BE2C (cell line): ENCODE results near the gene LDLRAD3.

Experiments
- DNase-seq: peaks from one replicate; pipeline ENCODE4 v3.0.0-alpha.2; 2020
- H3K27me3 ChIP-seq: fragments of 250-450 bp; sonication (Bioruptor Pico); 2 replicates; pipeline ENCODE4 v1.5.1; 2020; ENCODE audit warnings: mild to moderate bottlenecking
- H3K36me3 ChIP-seq: fragments of 250-450 bp; sonication (Bioruptor Pico); 2 replicates; pipeline ENCODE4 v1.5.1; 2020; ENCODE audit warnings: mild to moderate bottlenecking
- H3K4me1 ChIP-seq: fragments of 250-450 bp; sonication (Bioruptor Pico); 2 replicates; pipeline ENCODE4 v1.5.1; 2020
- H3K4me3 ChIP-seq: 2 replicates; pipeline ENCODE4 v1.5.1; 2011; ENCODE audit warnings: low read depth, low read length
- H3K9me3 ChIP-seq: fragments of 250-450 bp; sonication (Bioruptor Pico); 2 replicates; pipeline ENCODE4 v1.5.1; 2020
- TF ChIP-seq, protein P1 (sequence below): IDR thresholded peaks from 2 replicates; pipeline ENCODE4 v1.5.1; 2012; ENCODE audit warnings: mild to moderate bottlenecking, low read depth, low read length

LDLRAD3 gene

DNA sequence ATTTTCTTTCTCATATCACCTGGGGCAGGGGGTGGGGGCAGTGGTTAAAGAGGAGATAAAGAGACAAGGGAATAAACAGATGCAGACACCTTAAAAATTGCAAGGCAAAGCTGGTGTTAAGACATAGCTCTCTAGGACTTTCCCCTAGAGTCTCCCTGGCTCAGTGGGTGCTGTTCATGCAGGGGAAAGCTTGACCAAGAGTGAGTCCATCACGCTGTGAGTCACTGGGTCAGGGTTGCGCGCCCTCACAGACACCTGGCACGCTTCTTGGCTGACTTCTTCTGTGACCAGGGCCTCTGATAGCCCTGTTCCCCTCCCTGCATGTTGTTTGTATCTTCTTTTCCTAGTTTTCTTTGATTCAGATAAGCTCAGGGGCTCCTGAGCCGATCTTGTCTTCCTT is 313.5 kb downstream of the LDLRAD3 start:
- no peaks in the 10 kb centered on the region for H3K9me3 ChIP-seq

DNA sequence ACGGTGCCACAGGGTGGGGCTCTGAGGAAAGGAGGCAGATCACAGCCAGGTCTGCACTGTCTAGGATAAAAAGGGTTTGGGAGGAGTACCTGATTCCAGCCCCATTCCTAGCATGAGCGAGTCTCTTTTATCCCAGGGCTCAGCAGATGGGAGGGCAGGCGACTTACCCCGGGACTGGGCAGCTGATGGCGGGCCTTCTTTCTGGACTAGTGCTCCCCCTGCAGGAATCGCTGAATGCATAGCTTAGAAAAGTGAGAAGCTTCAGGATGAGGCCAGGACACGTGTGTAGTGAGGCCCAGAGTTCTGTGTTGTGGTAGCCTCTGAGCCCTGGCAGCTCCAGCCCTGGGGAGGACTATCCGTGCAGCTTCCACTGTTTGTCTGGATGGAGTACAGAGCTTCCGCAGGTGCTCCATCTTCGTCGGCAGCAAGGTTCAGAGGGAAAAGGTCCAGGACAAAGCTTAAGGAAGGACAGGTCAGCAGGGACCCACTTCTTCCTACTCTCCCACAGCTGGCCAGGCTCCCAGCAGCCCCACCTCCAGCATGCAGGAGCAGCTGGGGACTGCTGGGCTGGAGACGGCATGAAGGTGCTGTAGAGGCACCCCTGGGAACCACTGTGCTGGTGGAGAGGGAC is 315.0 kb downstream of the LDLRAD3 start:
- Histone ChIP-seq H3K4me3 (no peak overlapping the region), H3K9me3 (no peaks in the 10 kb centered on the region), H3K4me1 (no peaks in the 10 kb centered on the region; the same call in 1 of the 2 replicates), H3K27me3 (no peaks in the 10 kb centered on the region), H3K36me3 (no peaks in the 10 kb centered on the region)
- TF ChIP-seq, protein P1, sequence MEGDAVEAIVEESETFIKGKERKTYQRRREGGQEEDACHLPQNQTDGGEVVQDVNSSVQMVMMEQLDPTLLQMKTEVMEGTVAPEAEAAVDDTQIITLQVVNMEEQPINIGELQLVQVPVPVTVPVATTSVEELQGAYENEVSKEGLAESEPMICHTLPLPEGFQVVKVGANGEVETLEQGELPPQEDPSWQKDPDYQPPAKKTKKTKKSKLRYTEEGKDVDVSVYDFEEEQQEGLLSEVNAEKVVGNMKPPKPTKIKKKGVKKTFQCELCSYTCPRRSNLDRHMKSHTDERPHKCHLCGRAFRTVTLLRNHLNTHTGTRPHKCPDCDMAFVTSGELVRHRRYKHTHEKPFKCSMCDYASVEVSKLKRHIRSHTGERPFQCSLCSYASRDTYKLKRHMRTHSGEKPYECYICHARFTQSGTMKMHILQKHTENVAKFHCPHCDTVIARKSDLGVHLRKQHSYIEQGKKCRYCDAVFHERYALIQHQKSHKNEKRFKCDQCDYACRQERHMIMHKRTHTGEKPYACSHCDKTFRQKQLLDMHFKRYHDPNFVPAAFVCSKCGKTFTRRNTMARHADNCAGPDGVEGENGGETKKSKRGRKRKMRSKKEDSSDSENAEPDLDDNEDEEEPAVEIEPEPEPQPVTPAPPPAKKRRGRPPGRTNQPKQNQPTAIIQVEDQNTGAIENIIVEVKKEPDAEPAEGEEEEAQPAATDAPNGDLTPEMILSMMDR: peak; percentile 65
- peak; percentile 70 for DNase-seq

More for the DNA sequence above, 313.5 kb downstream of the LDLRAD3 start:
- TF ChIP-seq, protein P1: no peak
- no peaks in the 10 kb centered on the region for H3K27me3 ChIP-seq
- peaks cover 5% of the 10 kb centered on the region; the same call in 1 of the 2 replicates for H3K4me1 ChIP-seq
- no peak overlapping the region for H3K4me3 ChIP-seq
- no peak for DNase-seq
- no peaks in the 10 kb centered on the region for H3K36me3 ChIP-seq

DNA sequence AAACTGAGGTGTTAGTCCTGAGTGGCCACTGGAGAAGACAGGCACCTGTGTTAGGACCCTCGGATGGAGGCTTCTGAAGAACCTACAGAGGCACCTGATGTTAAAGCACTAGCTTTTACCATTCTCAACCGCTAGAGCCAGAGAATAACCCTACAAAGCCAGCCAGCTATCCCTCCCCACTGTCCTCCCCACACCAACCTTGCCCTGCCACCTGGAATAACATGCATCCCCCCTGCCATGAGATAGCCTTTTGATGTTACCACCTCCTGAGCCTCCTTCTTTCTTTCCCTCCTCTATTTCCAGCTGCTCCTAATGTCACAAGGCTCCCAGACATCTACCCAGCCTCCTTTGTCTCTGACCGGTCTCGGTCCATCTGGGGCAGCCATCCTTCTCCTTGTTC is 317.2 kb downstream of the LDLRAD3 start:
- Histone ChIP-seq H3K9me3 (no peaks in the 10 kb centered on the region), H3K4me3 (no peak overlapping the region), H3K27me3 (no peaks in the 10 kb centered on the region), H3K4me1 (no peaks in the 10 kb centered on the region; the same call in 1 of the 2 replicates), H3K36me3 (no peaks in the 10 kb centered on the region)
- DNase-seq: no peak
- TF ChIP-seq, protein P1: no peak

DNA sequence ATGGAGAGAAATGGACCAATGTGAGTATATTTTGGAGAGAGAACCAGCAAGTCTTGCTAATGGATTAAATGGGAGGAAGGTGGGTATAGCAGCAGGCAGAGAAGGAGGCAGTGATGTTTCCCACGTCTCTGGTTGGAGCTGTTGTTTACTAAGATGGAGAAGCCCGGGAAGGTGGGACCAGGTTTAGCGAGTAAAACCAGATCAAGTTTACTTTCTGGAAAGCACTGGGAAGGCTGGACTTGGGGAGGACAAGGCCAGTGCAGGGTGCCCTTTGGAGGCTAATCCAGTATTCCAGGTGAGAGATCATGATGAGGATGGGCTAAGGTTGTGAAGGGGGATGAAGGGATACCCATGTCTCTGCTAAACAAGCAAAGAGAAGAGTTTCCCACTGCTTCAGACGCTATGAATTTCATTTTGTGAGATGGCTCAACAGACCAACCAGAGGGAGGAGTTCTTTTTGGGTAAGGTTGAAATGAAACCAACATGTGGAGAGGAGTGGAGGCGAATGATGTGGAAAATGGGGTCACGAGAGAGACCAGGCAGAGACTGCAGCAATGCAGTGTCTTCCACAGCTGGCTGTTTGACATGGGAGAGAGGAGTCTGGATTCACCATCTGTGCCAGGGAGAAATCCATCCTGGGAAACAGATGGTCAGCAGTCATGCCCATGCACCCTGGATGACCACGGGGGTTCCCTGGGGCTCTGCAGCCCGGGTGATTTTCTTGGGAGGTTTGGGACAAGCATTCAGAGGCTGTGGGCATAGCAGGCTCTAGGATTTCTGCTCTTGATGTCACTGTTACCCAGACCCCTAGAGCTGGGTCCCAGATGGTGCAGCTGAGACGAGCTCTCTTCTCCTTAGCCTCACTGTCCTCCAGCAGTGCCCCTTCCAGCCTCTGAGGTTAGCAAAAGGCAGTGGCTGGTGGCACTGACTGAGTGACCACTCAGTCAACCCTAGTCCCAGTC is 320.4 kb downstream of the LDLRAD3 start:
- Histone ChIP-seq H3K27me3 (no peaks in the 10 kb centered on the region), H3K9me3 (no peaks in the 10 kb centered on the region), H3K36me3 (no peaks in the 10 kb centered on the region), H3K4me3 (no peak overlapping the region), H3K4me1 (no peaks in the 10 kb centered on the region)
- no peak for DNase-seq
- TF ChIP-seq, protein P1: no peak

DNA sequence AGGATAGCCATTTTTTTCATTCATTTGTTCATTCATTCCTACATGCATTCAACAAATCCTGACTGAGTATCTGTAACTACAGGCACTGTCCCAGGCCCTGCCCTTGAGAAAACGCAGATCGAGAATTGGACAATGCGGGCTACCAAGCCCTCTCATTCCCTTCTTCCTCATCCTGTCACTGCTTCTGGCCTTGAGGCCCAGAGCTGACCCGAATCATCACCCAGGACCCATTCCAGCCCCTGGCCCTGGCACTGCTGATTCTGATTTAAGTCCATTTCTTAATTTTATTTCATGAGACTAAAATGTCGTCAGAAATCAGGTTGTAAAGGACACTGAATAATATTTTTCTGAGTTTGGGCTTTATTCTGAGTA is 321.1 kb downstream of the LDLRAD3 start:
- Histone ChIP-seq H3K27me3 (no peaks in the 10 kb centered on the region), H3K36me3 (no peaks in the 10 kb centered on the region), H3K4me1 (no peaks in the 10 kb centered on the region), H3K4me3 (no peak overlapping the region), H3K9me3 (no peaks in the 10 kb centered on the region)
- TF ChIP-seq, protein P1: no peak
- DNase-seq: no peak
